ENCODE measurements around the gene SSU72. TPM values are rescaled to one million over a fixed set of nuclear protein-coding genes. Genes with fewer than 3 reads are reported as not detected.

SSU72 gene
- total RNA-seq, 4 donors from 2014 or later = 204 to 294 (median 241) TPM

GRCh38 chr1:1554926-1555915 is 19.4 kb downstream of the SSU72 start:
- Histone ChIP-seq H3K27me3 (no peaks in the 10 kb centered on the region), H3K9me3 (no peaks in the 10 kb centered on the region), H3K36me3 (no peaks in the 10 kb centered on the region), H3K4me3 (replicated peaks in 1 of 3) (no peak overlapping the region), H3K4me1 (peaks cover 38 to 53% of the 10 kb centered on the region in 2 donors), H3K27ac (peak overlapping the region; percentile 78 to 86 (median 83))
- intact Hi-C loops (cut with DNase I) = no loop called here
- no peak for TF ChIP-seq POLR2A (IDR thresholded peaks at IDR 0.05)
- TF ChIP-seq CTCF (IDR thresholded peaks at IDR 0.05) = no peak
- DNase-seq = peak; percentile 57 to 77
- 56 to 65% methylated on average over 21 to 27 of the region's 31 CpGs for WGBS, 2 donors

GRCh38 chr1:1554550-1554925 is 20.1 kb downstream of the SSU72 start:
- no peak for DNase-seq
- peaks cover 38 to 54% of the 10 kb centered on the region in 2 donors for H3K4me1 ChIP-seq
- no peak overlapping the region for H3K27ac ChIP-seq
- no peak overlapping the region for H3K4me3 ChIP-seq (replicated peaks in 1 of 3)
- H3K27me3 ChIP-seq = no peaks in the 10 kb centered on the region
- no peaks in the 10 kb centered on the region for H3K36me3 ChIP-seq
- TF ChIP-seq POLR2A (IDR thresholded peaks at IDR 0.05) (no peak), CTCF (IDR thresholded peaks at IDR 0.05) (no peak)
- no peaks in the 10 kb centered on the region for H3K9me3 ChIP-seq
- WGBS, 2 donors = 84 to 89% methylated on average over 7 to 13 of the region's 13 CpGs
- intact Hi-C loops (cut with DNase I) = no loop called here

- TF ChIP-seq POLR2A (IDR thresholded peaks at IDR 0.05) (no peak), CTCF (IDR thresholded peaks at IDR 0.05) (no peak)
- Histone ChIP-seq H3K27ac (no peak overlapping the region), H3K4me1 (peaks cover 38 to 54% of the 10 kb centered on the region in 2 donors), H3K27me3 (no peaks in the 10 kb centered on the region), H3K36me3 (no peaks in the 10 kb centered on the region), H3K4me3 (replicated peaks in 1 of 3) (no peak overlapping the region), H3K9me3 (no peaks in the 10 kb centered on the region)
- no peak for DNase-seq
- 93 to 95% methylated on average over 29 to 35 of the region's 35 CpGs for WGBS, 2 donors
- intact Hi-C loops (cut with DNase I) = no loop called here
These were observed 20.7 kb downstream of the SSU72 start for GRCh38 chr1:1553821-1554494.

- H3K27me3 ChIP-seq = no peaks in the 10 kb centered on the region
- no peaks in the 10 kb centered on the region for H3K36me3 ChIP-seq
- WGBS, 2 donors = 60 to 77% methylated on average over 4 of the region's 10 CpGs
- H3K27ac ChIP-seq = peak overlapping the region in 1 of 3 donors; percentile 10
- H3K9me3 ChIP-seq = no peaks in the 10 kb centered on the region
- TF ChIP-seq CTCF (IDR thresholded peaks at IDR 0.05) (no peak), POLR2A (IDR thresholded peaks at IDR 0.05) (no peak)
- H3K4me1 ChIP-seq = peaks cover 26 to 37% of the 10 kb centered on the region in 2 donors
- DNase-seq = no peak
- H3K4me3 ChIP-seq (replicated peaks in 1 of 3) = no peak overlapping the region
- intact Hi-C loops (cut with DNase I) = no loop called here
These were observed 22.4 kb downstream of the SSU72 start for GRCh38 chr1:1552263-1552639.
